Upper lobe of left lung (tissue), 6 donors: ENCODE measurements around the gene TNS3. TPM values are rescaled to one million over a fixed set of nuclear protein-coding genes. Genes with fewer than 3 reads are reported as not detected.

Experiments
- ATAC-seq, 2 donors: fragments of 200-7000 bp; cut with Tn5 transposase; one replicate each; pipeline ENCODE4 v1.9.1; 2022; ENCODE audit warnings: mild to moderate bottlenecking in 2 of 2, moderate library complexity in 2 of 2; ENCODE audit not compliant: low FRiP score in 2 of 2
- DNase-seq, 2 donors: peaks; one replicate each; pipeline ENCODE4 v3.0.0-alpha.2; 2019 to 2020
- H3K27ac ChIP-seq, 4 donors: fragments of 200-600 bp; sonication (generic); one replicate each; pipeline ENCODE4 v1.5.1; 2016 to 2019
- H3K27me3 ChIP-seq, 4 donors: fragments of 200-600 bp; sonication (generic); one replicate each; pipeline ENCODE4 v1.5.1; 2017 to 2019
- H3K36me3 ChIP-seq, 4 donors: fragments of 200-600 bp; sonication (generic); one replicate each; pipeline ENCODE4 v1.5.1; 2016 to 2019
- H3K4me1 ChIP-seq, 4 donors: fragments of 200-600 bp; sonication (generic); one replicate each; pipeline ENCODE4 v1.5.1; 2018 to 2019
- H3K4me3 ChIP-seq, 4 donors: fragments of 200-600 bp; sonication (generic); one replicate each; pipeline ENCODE4 v1.5.1; 2017 to 2019; ENCODE audit warnings: mild to moderate bottlenecking in 2 of 4, moderate library complexity in 1 of 4
- H3K9me3 ChIP-seq, 4 donors: fragments of 200-600 bp; sonication (generic); one replicate each; pipeline ENCODE4 v1.5.1; 2018 to 2019
- CTCF ChIP-seq, 6 experiments: fragments of 450-650 bp in 4 of 6; fragments of 200-600 bp in 2 of 6; sonication (generic) in 2 of 6; IDR thresholded peaks; one replicate each; pipeline ENCODE4 v1.5.1; 2016 to 2019; ENCODE audit warnings: antibody characterized with exemption in 6 of 6
- EP300 ChIP-seq, 4 donors: sonication (generic); formaldehyde crosslinking; IDR thresholded peaks; one replicate each; pipeline ENCODE4 v1.5.1; 2017; ENCODE audit warnings: antibody characterized with exemption in 4 of 4, control low read depth in 2 of 4
- POLR2A ChIP-seq, 4 donors: fragments of 450-650 bp; IDR thresholded peaks; one replicate each; pipeline ENCODE4 v1.5.1; 2016 to 2017; ENCODE audit warnings: antibody characterized with exemption in 4 of 4, mild to moderate bottlenecking in 2 of 4
- POLR2AphosphoS5 ChIP-seq, 2 donors: sonication (generic); formaldehyde crosslinking; IDR thresholded peaks; one replicate each; pipeline ENCODE4 v1.5.1; 2017; ENCODE audit warnings: antibody characterized with exemption in 2 of 2
- WGBS, 2 donors: methylation state at CpG; one replicate each; pipeline ENCODE4 v1.1.5; 2017 to 2018; 5-methylcytosine and 5-hydroxymethylcytosine counted together
- total RNA-seq, 6 donors: library from RNA; depleted of rRNA in 4 of 6; stranded (reverse); fragments of >200 nt in 4 of 6; gene quantifications; one replicate each; pipeline versions ENCODE4 v1.1.0 to v1.2.1, GENCODE V29; 2016 to 2021
- donor health status: DM: no; HTN: no; CAD: no; lungs with moderate emphysema.
- donor health status: DM: no; HTN: yes; CAD: no; lungs with severe emphysema.

TNS3 gene
- total RNA-seq, 6 donors from 2014 or later: 90.6 to 266 (median 143) TPM

DNA sequence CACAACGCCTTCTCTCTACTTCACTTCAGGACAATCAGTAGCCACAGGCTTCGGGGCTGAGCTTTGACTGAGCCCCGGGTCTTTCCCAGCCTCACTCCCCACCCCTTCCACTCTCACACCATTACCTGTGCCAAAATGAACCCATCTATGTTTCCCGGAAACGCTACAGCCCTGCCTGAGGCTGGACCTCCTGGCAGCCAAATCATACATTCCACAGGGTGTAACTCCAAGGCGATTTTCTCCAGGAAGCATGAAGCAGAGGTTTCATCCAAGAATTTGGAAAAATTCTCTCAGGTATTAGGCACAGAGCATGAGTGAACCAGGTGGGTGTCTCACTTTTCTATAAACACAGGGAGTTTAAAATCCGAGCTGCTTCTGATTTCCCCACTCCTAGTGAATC lies 286.3 kb downstream of the TNS3 start:
- 81 to 87% methylated on average over 7 of the region's 7 CpGs for WGBS, 2 donors
- Histone ChIP-seq H3K27me3 (no peaks in the 10 kb centered on the region), H3K27ac (peak overlapping the region in 1 of 4 donors; percentile 36), H3K4me1 (peaks cover 9 to 29% (median 18%) of the 10 kb centered on the region in 4 donors), H3K9me3 (no peaks in the 10 kb centered on the region), H3K36me3 (peaks cover 8 to 91% (median 25%) of the 10 kb centered on the region in 4 donors), H3K4me3 (no peak overlapping the region)
- no peak for ATAC-seq
- TF ChIP-seq EP300 (IDR thresholded peaks at IDR 0.05): no peak
- no peak for TF ChIP-seq POLR2A (IDR thresholded peaks at IDR 0.05)
- no peak for TF ChIP-seq POLR2AphosphoS5 (IDR thresholded peaks at IDR 0.05)
- no peak for TF ChIP-seq CTCF (IDR thresholded peaks at IDR 0.05)
- no peak for DNase-seq

DNA sequence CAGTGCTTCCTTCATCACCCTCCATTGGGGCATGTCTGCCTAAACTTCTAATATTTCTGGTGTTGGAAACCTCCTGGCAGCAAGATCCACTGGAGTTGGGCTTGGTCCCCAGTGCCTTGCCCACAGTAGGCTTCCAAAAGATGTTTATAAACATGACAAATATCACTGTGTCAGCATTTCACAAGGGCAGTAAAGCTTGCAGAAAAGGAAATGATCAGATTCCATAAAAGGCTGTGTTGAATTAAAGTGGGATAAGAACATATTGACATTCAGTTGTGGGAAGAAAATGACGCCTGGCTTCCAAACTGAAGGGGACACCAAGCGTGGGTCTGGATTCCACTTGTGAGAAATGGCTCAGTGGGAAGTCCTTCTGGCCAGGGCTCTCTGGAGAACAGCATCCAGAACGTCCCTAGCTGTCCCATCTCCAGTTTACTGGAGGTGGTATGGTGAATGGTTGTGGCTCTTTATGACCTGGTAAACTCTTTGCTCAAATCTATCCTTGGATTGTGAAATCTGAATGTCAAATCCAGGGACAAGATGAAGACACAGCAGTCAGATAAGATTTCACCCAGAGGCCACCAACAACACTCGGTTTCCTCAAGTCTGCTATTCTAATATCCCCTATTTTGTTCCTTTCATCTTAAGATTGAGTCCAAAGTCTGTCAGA lies 287.2 kb downstream of the TNS3 start:
- H3K4me3 ChIP-seq: no peak overlapping the region
- H3K4me1 ChIP-seq: peaks cover 9 to 29% (median 18%) of the 10 kb centered on the region in 4 donors
- DNase-seq: no peak
- H3K9me3 ChIP-seq: no peaks in the 10 kb centered on the region
- no peak for ATAC-seq
- H3K27ac ChIP-seq: peak overlapping the region in 3 of 4 donors; percentile 18 to 67 (median 30)
- no peak for TF ChIP-seq POLR2A (IDR thresholded peaks at IDR 0.05)
- no peak for TF ChIP-seq EP300 (IDR thresholded peaks at IDR 0.05)
- no peak for TF ChIP-seq CTCF (IDR thresholded peaks at IDR 0.05)
- TF ChIP-seq POLR2AphosphoS5 (IDR thresholded peaks at IDR 0.05): no peak
- 82 to 87% methylated on average over 4 of the region's 4 CpGs for WGBS, 2 donors
- H3K27me3 ChIP-seq: no peaks in the 10 kb centered on the region
- H3K36me3 ChIP-seq: peaks cover 4 to 90% (median 19%) of the 10 kb centered on the region in 4 donors

DNA sequence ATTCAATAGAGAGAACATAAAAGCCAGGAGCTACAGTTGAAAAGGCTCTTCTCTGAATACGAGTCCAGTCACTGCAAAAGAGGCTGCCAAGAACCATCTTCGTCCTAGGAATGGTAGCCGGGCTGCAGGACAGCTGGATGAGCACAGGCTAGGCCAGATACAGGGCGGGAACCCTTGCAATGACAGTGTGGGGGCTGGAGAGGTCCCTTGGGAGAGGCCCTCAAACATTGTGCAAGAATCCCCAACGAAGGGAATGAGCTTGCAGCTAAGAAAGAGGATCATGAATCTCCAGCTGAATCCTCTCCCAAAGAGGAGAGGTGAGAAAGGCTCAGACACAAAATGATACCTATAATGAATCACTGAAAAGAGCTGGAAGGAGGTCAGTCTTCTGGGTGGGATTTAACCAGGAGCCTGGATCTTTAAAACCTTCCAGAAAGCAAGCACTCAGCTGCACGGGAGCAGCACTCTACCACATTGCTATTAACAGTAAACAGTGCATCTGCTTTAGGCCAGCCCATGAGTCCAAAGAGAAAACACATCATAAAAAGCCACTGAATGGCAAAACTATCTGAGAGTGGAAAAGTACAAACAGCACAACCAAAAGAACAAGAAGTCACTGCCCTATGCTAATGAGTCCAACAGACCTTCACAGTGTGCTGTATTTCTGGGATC lies 287.9 kb downstream of the TNS3 start:
- WGBS, 2 donors: 76 to 82% methylated on average over 5 to 6 of the region's 6 CpGs
- DNase-seq: no peak
- H3K27me3 ChIP-seq: no peaks in the 10 kb centered on the region
- no peak overlapping the region for H3K4me3 ChIP-seq
- peak overlapping the region; percentile 10 to 67 (median 24) for H3K27ac ChIP-seq
- H3K36me3 ChIP-seq: peaks cover 4 to 89% (median 16%) of the 10 kb centered on the region in 4 donors
- H3K4me1 ChIP-seq: peaks cover 9 to 29% (median 18%) of the 10 kb centered on the region in 4 donors
- peak in 1 of 2 donors; percentile 52 for ATAC-seq
- no peaks in the 10 kb centered on the region for H3K9me3 ChIP-seq
- no peak for TF ChIP-seq POLR2AphosphoS5 (IDR thresholded peaks at IDR 0.05)

GRCh38 chr7:47292832-47293309 lies 289.0 kb downstream of the TNS3 start:
- WGBS, 2 donors: 43 to 80% methylated on average over 4 of the region's 4 CpGs
- peaks cover 4 to 94% (median 22%) of the 10 kb centered on the region in 4 donors for H3K36me3 ChIP-seq
- no peak overlapping the region for H3K4me3 ChIP-seq
- H3K27ac ChIP-seq: peak overlapping the region in 2 of 4 donors; percentile 30 to 67
- DNase-seq (no peak), ATAC-seq (no peak)
- no peaks in the 10 kb centered on the region for H3K9me3 ChIP-seq
- no peak for TF ChIP-seq EP300 (IDR thresholded peaks at IDR 0.05)
- no peak for TF ChIP-seq POLR2AphosphoS5 (IDR thresholded peaks at IDR 0.05)
- TF ChIP-seq CTCF (IDR thresholded peaks at IDR 0.05): no peak
- TF ChIP-seq POLR2A (IDR thresholded peaks at IDR 0.05): no peak
- peaks cover 9 to 29% (median 18%) of the 10 kb centered on the region in 4 donors for H3K4me1 ChIP-seq
- no peaks in the 10 kb centered on the region for H3K27me3 ChIP-seq

DNA sequence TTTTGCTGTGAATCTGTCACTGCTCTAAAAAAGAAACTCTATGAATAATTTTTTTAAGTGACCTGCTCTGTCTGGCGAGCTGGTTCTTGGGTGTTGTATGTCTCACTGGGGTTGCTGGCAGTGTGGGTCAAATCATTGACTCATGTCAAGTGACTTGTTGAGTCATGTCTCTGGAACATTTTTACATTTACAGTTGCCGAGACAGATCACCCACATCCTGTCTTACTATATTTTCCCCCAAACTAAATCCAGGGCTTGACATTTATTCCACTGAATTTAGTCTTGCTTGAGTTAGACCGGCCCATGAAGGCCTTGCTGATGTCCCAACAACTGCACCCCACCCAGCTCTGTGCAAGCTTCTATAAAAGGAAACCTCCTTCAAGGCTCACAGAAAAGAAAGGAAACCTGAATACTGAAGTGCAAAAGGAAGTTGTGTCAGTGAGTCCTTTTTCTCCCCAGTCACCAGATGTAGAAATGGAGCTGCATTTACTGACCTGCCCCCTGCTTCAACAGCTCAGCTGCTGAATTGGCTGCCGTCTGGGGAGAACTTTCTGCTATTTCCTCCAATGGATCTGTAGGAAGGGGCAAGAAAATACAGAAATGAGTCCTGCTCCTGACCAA lies 290.3 kb downstream of the TNS3 start:
- no peak for DNase-seq
- Histone ChIP-seq H3K27ac (peak overlapping the region; percentile 40 to 52 (median 45)), H3K9me3 (no peaks in the 10 kb centered on the region), H3K4me3 (no peak overlapping the region), H3K27me3 (no peaks in the 10 kb centered on the region), H3K4me1 (peaks cover 9 to 29% (median 18%) of the 10 kb centered on the region in 4 donors), H3K36me3 (peaks cover 4 to 97% (median 16%) of the 10 kb centered on the region in 4 donors)
- peak; percentile 58 to 72 for ATAC-seq
- TF ChIP-seq EP300 (IDR thresholded peaks at IDR 0.05) (peak in 1 of 4 donors; percentile 10), CTCF (IDR thresholded peaks at IDR 0.05) (no peak), POLR2AphosphoS5 (IDR thresholded peaks at IDR 0.05) (peak; percentile 8 to 42), POLR2A (IDR thresholded peaks at IDR 0.05) (no peak)
- WGBS, 2 donors: 39 to 57% methylated on average over 4 of the region's 4 CpGs
